ENCODE results near the gene LAMB4.

Gene LAMB4

GRCh38 chr7:108143658-108144420 is 13.7 kb upstream of the LAMB4 start:
- no peak for DNase-seq (ENCODE audit: low read depth)
- H3K4me3 ChIP-seq (ENCODE audit: low read depth, low read length), result no peak overlapping the region
- peak; percentile 21 for TF ChIP-seq CTCF (IDR thresholded peaks at IDR 0.05; ENCODE audit: low read depth, low read length, missing control alignments)

GRCh38 chr7:108142675-108143259 is 12.6 kb upstream of the LAMB4 start:
- TF ChIP-seq CTCF (IDR thresholded peaks at IDR 0.05; ENCODE audit: low read depth, low read length, missing control alignments), result no peak

GRCh38 chr7:108142180-108142579 is 12.0 kb upstream of the LAMB4 start:
- no peak for TF ChIP-seq CTCF (IDR thresholded peaks at IDR 0.05; ENCODE audit: low read depth, low read length, missing control alignments)
- no peak overlapping the region for H3K4me3 ChIP-seq (ENCODE audit: low read depth, low read length)

More at GRCh38 chr7:108142675-108143259, 12.6 kb upstream of the LAMB4 start:
- no peak for DNase-seq (ENCODE audit: low read depth)
- H3K4me3 ChIP-seq (ENCODE audit: low read depth, low read length), result no peak overlapping the region

GRCh38 chr7:108140671-108141070 is 10.5 kb upstream of the LAMB4 start:
- H3K4me3 ChIP-seq (ENCODE audit: low read depth, low read length), result no peak overlapping the region
- TF ChIP-seq CTCF (IDR thresholded peaks at IDR 0.05; ENCODE audit: low read depth, low read length, missing control alignments), result no peak
- DNase-seq (ENCODE audit: low read depth), result no peak

More at GRCh38 chr7:108142180-108142579, 12.0 kb upstream of the LAMB4 start:
- no peak for DNase-seq (ENCODE audit: low read depth)

- H3K4me3 ChIP-seq (ENCODE audit: low read depth, low read length), result no peak overlapping the region
- no peak for TF ChIP-seq CTCF (IDR thresholded peaks at IDR 0.05; ENCODE audit: low read depth, low read length, missing control alignments)
- DNase-seq (ENCODE audit: low read depth), result no peak
Measured at GRCh38 chr7:108138911-108139310, 8.8 kb upstream of the LAMB4 start.

- H3K4me3 ChIP-seq (ENCODE audit: low read depth, low read length), result no peak overlapping the region
- TF ChIP-seq CTCF (IDR thresholded peaks at IDR 0.05; ENCODE audit: low read depth, low read length, missing control alignments), result no peak
- DNase-seq (ENCODE audit: low read depth), result no peak
Measured at GRCh38 chr7:108137993-108138392, 7.8 kb upstream of the LAMB4 start.

Data from GM12864 (cell line).